Measurements from ENCODE around the gene ISYNA1.

ISYNA1 gene

GRCh38 chr19:18391509-18392075, 46.3 kb downstream of the ISYNA1 start:
- DNase-seq: no peak

- DNase-seq: no peak
Observed at GRCh38 chr19:18390065-18390907, 47.6 kb downstream of the ISYNA1 start.

GRCh38 chr19:18389726-18390064, 48.2 kb downstream of the ISYNA1 start:
- no peak for DNase-seq

GRCh38 chr19:18388960-18389725, 48.8 kb downstream of the ISYNA1 start:
- no peak for DNase-seq

- peak; percentile 86 for DNase-seq
Observed at GRCh38 chr19:18388100-18388959, 49.6 kb downstream of the ISYNA1 start.

- no peak for DNase-seq
Observed at GRCh38 chr19:18386543-18387271, 51.2 kb downstream of the ISYNA1 start.

- no peak for DNase-seq
Observed at GRCh38 chr19:18385675-18386542, 52.0 kb downstream of the ISYNA1 start, which contains the start of gene GDF15. TSS of gene GDF15 (plus strand) at chr19:18386158. CDS start at chr19:18386190, 32 bp downstream.

GRCh38 chr19:18385359-18385674, 52.6 kb downstream of the ISYNA1 start:
- no peak for DNase-seq

- no peak for DNase-seq
Observed at GRCh38 chr19:18384775-18385174, 53.2 kb downstream of the ISYNA1 start.
